Measurements from ENCODE around the gene RPGRIP1L. TPM values are rescaled to one million over a fixed set of nuclear protein-coding genes. Genes with fewer than 3 reads are reported as not detected.

The RPGRIP1L gene
- total RNA-seq, 1 donor from 2014 or later, result 12.0 TPM

GRCh38 chr16:53737552-53737951, 33.9 kb upstream of the RPGRIP1L start:
- TF ChIP-seq, protein P1, sequence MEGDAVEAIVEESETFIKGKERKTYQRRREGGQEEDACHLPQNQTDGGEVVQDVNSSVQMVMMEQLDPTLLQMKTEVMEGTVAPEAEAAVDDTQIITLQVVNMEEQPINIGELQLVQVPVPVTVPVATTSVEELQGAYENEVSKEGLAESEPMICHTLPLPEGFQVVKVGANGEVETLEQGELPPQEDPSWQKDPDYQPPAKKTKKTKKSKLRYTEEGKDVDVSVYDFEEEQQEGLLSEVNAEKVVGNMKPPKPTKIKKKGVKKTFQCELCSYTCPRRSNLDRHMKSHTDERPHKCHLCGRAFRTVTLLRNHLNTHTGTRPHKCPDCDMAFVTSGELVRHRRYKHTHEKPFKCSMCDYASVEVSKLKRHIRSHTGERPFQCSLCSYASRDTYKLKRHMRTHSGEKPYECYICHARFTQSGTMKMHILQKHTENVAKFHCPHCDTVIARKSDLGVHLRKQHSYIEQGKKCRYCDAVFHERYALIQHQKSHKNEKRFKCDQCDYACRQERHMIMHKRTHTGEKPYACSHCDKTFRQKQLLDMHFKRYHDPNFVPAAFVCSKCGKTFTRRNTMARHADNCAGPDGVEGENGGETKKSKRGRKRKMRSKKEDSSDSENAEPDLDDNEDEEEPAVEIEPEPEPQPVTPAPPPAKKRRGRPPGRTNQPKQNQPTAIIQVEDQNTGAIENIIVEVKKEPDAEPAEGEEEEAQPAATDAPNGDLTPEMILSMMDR (IDR thresholded peaks at IDR 0.05), result no peak
- H3K36me3 Mint-ChIP-seq (ENCODE audit: unreplicated experiment), result no peaks in the 10 kb centered on the region
- no peak for DNase-seq (ENCODE audit: extremely low spot score, unreplicated experiment)
- no peaks in the 10 kb centered on the region for H3K27me3 Mint-ChIP-seq (ENCODE audit: unreplicated experiment)
- no peak overlapping the region for H3K4me3 Mint-ChIP-seq (ENCODE audit: unreplicated experiment)
- H3K27ac Mint-ChIP-seq (ENCODE audit: unreplicated experiment), result no peak overlapping the region
- peaks cover 7% of the 10 kb centered on the region for H3K4me1 Mint-ChIP-seq (ENCODE audit: unreplicated experiment)
- H3K9me3 Mint-ChIP-seq (ENCODE audit: unreplicated experiment), result no peaks in the 10 kb centered on the region

GRCh38 chr16:53736297-53736696, 32.6 kb upstream of the RPGRIP1L start:
- no peak for DNase-seq (ENCODE audit: extremely low spot score, unreplicated experiment)
- peaks cover 12% of the 10 kb centered on the region for H3K4me1 Mint-ChIP-seq (ENCODE audit: unreplicated experiment)

GRCh38 chr16:53734908-53735307, 31.2 kb upstream of the RPGRIP1L start:
- H3K36me3 Mint-ChIP-seq (ENCODE audit: unreplicated experiment), result no peaks in the 10 kb centered on the region
- no peak overlapping the region for H3K27ac Mint-ChIP-seq (ENCODE audit: unreplicated experiment)
- no peak for DNase-seq (ENCODE audit: extremely low spot score, unreplicated experiment)
- no peak overlapping the region for H3K4me3 Mint-ChIP-seq (ENCODE audit: unreplicated experiment)
- no peaks in the 10 kb centered on the region for H3K9me3 Mint-ChIP-seq (ENCODE audit: unreplicated experiment)
- TF ChIP-seq, protein P1 (IDR thresholded peaks at IDR 0.05), result no peak
- peaks cover 14% of the 10 kb centered on the region for H3K4me1 Mint-ChIP-seq (ENCODE audit: unreplicated experiment)
- no peaks in the 10 kb centered on the region for H3K27me3 Mint-ChIP-seq (ENCODE audit: unreplicated experiment)

More at GRCh38 chr16:53736297-53736696, 32.6 kb upstream of the RPGRIP1L start:
- no peaks in the 10 kb centered on the region for H3K27me3 Mint-ChIP-seq (ENCODE audit: unreplicated experiment)
- TF ChIP-seq, protein P1 (IDR thresholded peaks at IDR 0.05), result no peak
- no peak overlapping the region for H3K4me3 Mint-ChIP-seq (ENCODE audit: unreplicated experiment)
- H3K9me3 Mint-ChIP-seq (ENCODE audit: unreplicated experiment), result no peaks in the 10 kb centered on the region
- no peak overlapping the region for H3K27ac Mint-ChIP-seq (ENCODE audit: unreplicated experiment)
- no peaks in the 10 kb centered on the region for H3K36me3 Mint-ChIP-seq (ENCODE audit: unreplicated experiment)

GRCh38 chr16:53732296-53732929, 28.8 kb upstream of the RPGRIP1L start:
- peaks cover 2% of the 10 kb centered on the region for H3K36me3 Mint-ChIP-seq (ENCODE audit: unreplicated experiment)
- TF ChIP-seq, protein P1 (IDR thresholded peaks at IDR 0.05), result no peak
- H3K4me3 Mint-ChIP-seq (ENCODE audit: unreplicated experiment), result no peak overlapping the region
- H3K27ac Mint-ChIP-seq (ENCODE audit: unreplicated experiment), result no peak overlapping the region
- no peak for DNase-seq (ENCODE audit: extremely low spot score, unreplicated experiment)
- H3K27me3 Mint-ChIP-seq (ENCODE audit: unreplicated experiment), result no peaks in the 10 kb centered on the region
- H3K4me1 Mint-ChIP-seq (ENCODE audit: unreplicated experiment), result peaks cover 18% of the 10 kb centered on the region
- H3K9me3 Mint-ChIP-seq (ENCODE audit: unreplicated experiment), result no peaks in the 10 kb centered on the region

DNA sequence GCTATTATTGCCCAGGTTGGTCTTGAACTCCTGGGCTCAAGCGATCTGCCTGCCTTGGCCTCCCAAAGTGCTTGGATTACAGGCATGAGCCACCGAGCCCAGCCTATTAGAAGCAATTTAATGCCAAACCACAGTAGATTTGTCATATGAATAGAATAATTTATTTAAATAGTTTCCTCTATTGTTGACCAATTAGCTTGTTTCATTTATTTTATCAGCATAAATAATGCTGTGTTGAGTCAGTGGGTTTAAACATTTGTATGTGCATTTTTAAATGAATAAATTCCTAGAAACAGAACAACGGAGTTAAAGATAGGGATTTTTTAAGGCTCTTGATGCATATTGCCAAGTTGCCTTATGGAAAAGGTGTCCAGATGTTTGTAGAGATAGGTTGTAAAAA, 27.0 kb upstream of the RPGRIP1L start:
- DNase-seq (ENCODE audit: extremely low spot score, unreplicated experiment), result no peak

More for the DNA sequence above, 27.0 kb upstream of the RPGRIP1L start:
- Mint-ChIP-seq H3K4me3 (ENCODE audit: unreplicated experiment) (no peak overlapping the region), H3K27ac (ENCODE audit: unreplicated experiment) (no peak overlapping the region), H3K4me1 (ENCODE audit: unreplicated experiment) (peaks cover 28% of the 10 kb centered on the region), H3K9me3 (ENCODE audit: unreplicated experiment) (no peaks in the 10 kb centered on the region), H3K36me3 (ENCODE audit: unreplicated experiment) (peaks cover 2% of the 10 kb centered on the region), H3K27me3 (ENCODE audit: unreplicated experiment) (no peaks in the 10 kb centered on the region)
- TF ChIP-seq, protein P1 (IDR thresholded peaks at IDR 0.05), result no peak
